ENCODE measurements around the gene NEK7.

Gene NEK7

DNA sequence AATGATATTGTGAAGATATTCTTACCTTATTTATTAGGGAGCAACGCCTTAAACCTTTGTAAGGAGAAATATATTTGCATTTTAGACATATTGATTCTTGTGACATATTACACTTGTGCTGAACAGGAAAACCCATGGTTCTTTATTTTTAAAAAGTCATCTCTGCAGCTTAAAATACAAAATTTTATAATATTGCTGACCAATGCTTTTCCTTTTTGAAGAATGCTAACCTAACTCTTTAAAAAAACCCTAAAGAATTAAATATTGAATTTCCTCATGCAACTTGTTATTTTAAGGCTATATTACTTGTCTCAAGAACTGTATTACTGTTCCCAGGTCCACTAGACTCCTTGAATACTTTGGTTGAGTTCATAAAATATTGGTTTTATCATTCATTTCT is 99.0 kb downstream of the NEK7 start:
- TF ChIP-seq CTBP1 (IDR thresholded peaks at IDR 0.05; ENCODE audit: borderline replicate concordance), result no peak
- TF ChIP-seq SP1 (IDR thresholded peaks at IDR 0.05), result no peak
- no peak for TF ChIP-seq ZNF384 (IDR thresholded peaks at IDR 0.05)
- TF ChIP-seq SUZ12 (IDR thresholded peaks at IDR 0.05), result no peak
- TF ChIP-seq ELF4 (IDR thresholded peaks at IDR 0.05), result no peak
- TF ChIP-seq, protein P1, sequence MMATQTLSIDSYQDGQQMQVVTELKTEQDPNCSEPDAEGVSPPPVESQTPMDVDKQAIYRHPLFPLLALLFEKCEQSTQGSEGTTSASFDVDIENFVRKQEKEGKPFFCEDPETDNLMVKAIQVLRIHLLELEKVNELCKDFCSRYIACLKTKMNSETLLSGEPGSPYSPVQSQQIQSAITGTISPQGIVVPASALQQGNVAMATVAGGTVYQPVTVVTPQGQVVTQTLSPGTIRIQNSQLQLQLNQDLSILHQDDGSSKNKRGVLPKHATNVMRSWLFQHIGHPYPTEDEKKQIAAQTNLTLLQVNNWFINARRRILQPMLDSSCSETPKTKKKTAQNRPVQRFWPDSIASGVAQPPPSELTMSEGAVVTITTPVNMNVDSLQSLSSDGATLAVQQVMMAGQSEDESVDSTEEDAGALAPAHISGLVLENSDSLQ (IDR thresholded peaks at IDR 0.05), result no peak
- TF ChIP-seq BHLHE40 (IDR thresholded peaks at IDR 0.05; ENCODE audit: borderline replicate concordance), result no peak
- TF ChIP-seq NFRKB (IDR thresholded peaks at IDR 0.05), result no peak
- no peak for TF ChIP-seq ARNT (IDR thresholded peaks at IDR 0.05)
- TF ChIP-seq FOXA1 (IDR thresholded peaks at IDR 0.05), result no peak
- TF ChIP-seq FOXM1 (IDR thresholded peaks at IDR 0.05; ENCODE audit: borderline replicate concordance), result no peak
- TF ChIP-seq L3MBTL2 (conservative IDR thresholded peaks at IDR 0.05), result no peak
- TF ChIP-seq FOXK2 (IDR thresholded peaks at IDR 0.05), result no peak
- no peak for TF ChIP-seq LEF1 (IDR thresholded peaks at IDR 0.05; ENCODE audit: borderline replicate concordance)
- TF ChIP-seq TARDBP (IDR thresholded peaks at IDR 0.05), result no peak
- TF ChIP-seq HDGF (IDR thresholded peaks at IDR 0.05; ENCODE audit: borderline replicate concordance), result no peak
- POLR2A ChIA-PET, result no interaction called here
- DNase-seq (ENCODE audit: extremely low spot score), result no peak
- CTCF ChIA-PET, result no interaction called here

DNA sequence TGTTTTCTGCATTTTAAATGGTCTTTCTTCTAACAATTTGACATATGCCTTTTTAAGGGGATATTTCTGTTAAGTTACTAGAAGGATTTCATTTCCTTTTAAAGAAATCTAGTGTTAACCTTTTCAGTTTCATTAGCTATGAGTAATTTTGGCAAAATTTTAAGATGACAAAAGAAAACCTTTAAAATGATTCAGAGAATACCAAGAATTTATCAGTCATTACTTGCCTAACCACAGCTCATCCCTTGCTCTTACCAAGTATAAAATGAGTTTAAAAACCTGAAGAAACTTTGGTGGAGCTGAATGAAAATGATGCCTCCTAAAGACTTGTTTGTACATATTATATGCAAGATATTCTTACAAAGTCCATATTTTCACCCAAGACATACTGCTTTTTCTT is 101.7 kb downstream of the NEK7 start:
- CTCF ChIA-PET, result no interaction called here
- POLR2A ChIA-PET, result no interaction called here
- no peak for DNase-seq (ENCODE audit: extremely low spot score)
- TF ChIP-seq FOXK2 (IDR thresholded peaks at IDR 0.05), result no peak
- TF ChIP-seq SUZ12 (IDR thresholded peaks at IDR 0.05), result no peak
- TF ChIP-seq ELF4 (IDR thresholded peaks at IDR 0.05), result no peak
- TF ChIP-seq SP1 (IDR thresholded peaks at IDR 0.05), result no peak
- TF ChIP-seq HDGF (IDR thresholded peaks at IDR 0.05; ENCODE audit: borderline replicate concordance), result no peak
- no peak for TF ChIP-seq ARNT (IDR thresholded peaks at IDR 0.05)
- no peak for TF ChIP-seq LEF1 (IDR thresholded peaks at IDR 0.05; ENCODE audit: borderline replicate concordance)
- TF ChIP-seq L3MBTL2 (conservative IDR thresholded peaks at IDR 0.05), result no peak
- TF ChIP-seq ZNF384 (IDR thresholded peaks at IDR 0.05), result no peak
- TF ChIP-seq TARDBP (IDR thresholded peaks at IDR 0.05), result no peak
- TF ChIP-seq FOXM1 (IDR thresholded peaks at IDR 0.05; ENCODE audit: borderline replicate concordance), result no peak
- TF ChIP-seq, protein P1 (IDR thresholded peaks at IDR 0.05), result no peak
- no peak for TF ChIP-seq BHLHE40 (IDR thresholded peaks at IDR 0.05; ENCODE audit: borderline replicate concordance)
- TF ChIP-seq CTBP1 (IDR thresholded peaks at IDR 0.05; ENCODE audit: borderline replicate concordance), result no peak
- no peak for TF ChIP-seq FOXA1 (IDR thresholded peaks at IDR 0.05)
- TF ChIP-seq NFRKB (IDR thresholded peaks at IDR 0.05), result no peak

DNA sequence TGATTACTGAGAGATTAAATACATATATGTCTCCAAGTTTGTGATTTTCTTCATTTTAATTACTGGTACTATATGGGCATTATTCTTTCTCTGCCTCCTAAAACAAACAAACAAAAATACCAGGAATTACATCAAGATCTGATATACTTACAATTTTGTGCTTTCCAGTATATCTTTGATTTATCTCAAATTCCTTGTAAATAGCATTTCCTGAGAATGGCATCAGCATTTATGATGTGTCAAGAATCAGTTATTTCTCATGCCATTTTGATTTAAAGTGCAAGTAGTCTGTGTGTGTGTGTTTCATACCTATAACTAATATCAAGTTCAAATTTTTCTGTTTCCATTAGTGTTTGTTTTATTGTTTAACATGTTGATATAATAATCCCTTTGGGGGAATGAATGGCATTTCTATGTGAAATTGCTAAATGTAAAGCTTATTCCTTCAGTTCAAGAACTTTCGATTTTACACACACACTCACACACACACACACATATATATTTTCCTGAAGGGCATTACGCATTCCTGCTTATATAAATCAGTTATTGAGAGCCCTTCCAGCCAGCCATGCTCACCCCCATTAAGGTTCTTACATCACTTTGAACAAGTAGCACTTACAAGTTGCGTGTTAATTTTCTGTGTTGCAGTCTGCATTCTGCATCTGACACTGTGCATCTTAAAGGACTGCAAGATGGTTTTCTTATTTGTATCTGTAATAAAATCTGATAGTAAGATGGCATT is 102.7 kb downstream of the NEK7 start:
- no peak for DNase-seq (ENCODE audit: extremely low spot score)
- CTCF ChIA-PET, result no interaction called here
- TF ChIP-seq HDGF (IDR thresholded peaks at IDR 0.05; ENCODE audit: borderline replicate concordance) (no peak), ARNT (IDR thresholded peaks at IDR 0.05) (no peak), FOXA1 (IDR thresholded peaks at IDR 0.05) (no peak), SUZ12 (IDR thresholded peaks at IDR 0.05) (no peak), SP1 (IDR thresholded peaks at IDR 0.05) (no peak), BHLHE40 (IDR thresholded peaks at IDR 0.05; ENCODE audit: borderline replicate concordance) (no peak), NFRKB (IDR thresholded peaks at IDR 0.05) (no peak), L3MBTL2 (conservative IDR thresholded peaks at IDR 0.05) (no peak), ELF4 (IDR thresholded peaks at IDR 0.05) (no peak), CTBP1 (IDR thresholded peaks at IDR 0.05; ENCODE audit: borderline replicate concordance) (no peak), FOXM1 (IDR thresholded peaks at IDR 0.05; ENCODE audit: borderline replicate concordance) (no peak), FOXK2 (IDR thresholded peaks at IDR 0.05) (no peak)
- POLR2A ChIA-PET, result no interaction called here

DNA sequence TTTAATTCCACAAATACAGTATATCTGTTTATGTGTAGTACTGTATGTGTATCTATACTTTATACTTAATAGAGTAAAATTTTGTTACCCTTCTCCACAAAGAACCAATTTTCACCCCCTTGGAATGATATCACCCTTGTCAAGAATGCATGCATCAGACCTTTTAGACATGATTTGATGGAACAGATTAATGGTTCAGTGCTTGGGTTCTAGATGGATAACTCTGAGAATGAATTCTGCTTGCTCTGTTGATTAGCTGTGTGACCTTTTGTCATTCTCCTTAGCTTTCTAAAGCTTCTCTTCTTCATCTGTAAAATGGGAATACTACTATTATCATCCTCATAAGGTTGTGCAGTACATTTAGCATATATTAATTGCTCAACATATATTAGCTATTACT is 105.1 kb downstream of the NEK7 start:
- CTCF ChIA-PET, result no interaction called here
- POLR2A ChIA-PET, result no interaction called here
- TF ChIP-seq NFRKB (IDR thresholded peaks at IDR 0.05), result no peak
- TF ChIP-seq FOXM1 (IDR thresholded peaks at IDR 0.05; ENCODE audit: borderline replicate concordance), result no peak
- TF ChIP-seq SP1 (IDR thresholded peaks at IDR 0.05), result no peak
- TF ChIP-seq, protein P1 (IDR thresholded peaks at IDR 0.05), result no peak
- no peak for TF ChIP-seq L3MBTL2 (conservative IDR thresholded peaks at IDR 0.05)
- TF ChIP-seq SUZ12 (IDR thresholded peaks at IDR 0.05), result no peak
- no peak for TF ChIP-seq ARNT (IDR thresholded peaks at IDR 0.05)
- no peak for TF ChIP-seq TARDBP (IDR thresholded peaks at IDR 0.05)
- TF ChIP-seq BHLHE40 (IDR thresholded peaks at IDR 0.05; ENCODE audit: borderline replicate concordance), result no peak
- no peak for TF ChIP-seq LEF1 (IDR thresholded peaks at IDR 0.05; ENCODE audit: borderline replicate concordance)
- TF ChIP-seq FOXK2 (IDR thresholded peaks at IDR 0.05), result no peak
- no peak for TF ChIP-seq HDGF (IDR thresholded peaks at IDR 0.05; ENCODE audit: borderline replicate concordance)
- TF ChIP-seq ELF4 (IDR thresholded peaks at IDR 0.05), result no peak
- no peak for TF ChIP-seq ZNF384 (IDR thresholded peaks at IDR 0.05)
- no peak for TF ChIP-seq CTBP1 (IDR thresholded peaks at IDR 0.05; ENCODE audit: borderline replicate concordance)
- no peak for TF ChIP-seq FOXA1 (IDR thresholded peaks at IDR 0.05)
- DNase-seq (ENCODE audit: extremely low spot score), result no peak

DNA sequence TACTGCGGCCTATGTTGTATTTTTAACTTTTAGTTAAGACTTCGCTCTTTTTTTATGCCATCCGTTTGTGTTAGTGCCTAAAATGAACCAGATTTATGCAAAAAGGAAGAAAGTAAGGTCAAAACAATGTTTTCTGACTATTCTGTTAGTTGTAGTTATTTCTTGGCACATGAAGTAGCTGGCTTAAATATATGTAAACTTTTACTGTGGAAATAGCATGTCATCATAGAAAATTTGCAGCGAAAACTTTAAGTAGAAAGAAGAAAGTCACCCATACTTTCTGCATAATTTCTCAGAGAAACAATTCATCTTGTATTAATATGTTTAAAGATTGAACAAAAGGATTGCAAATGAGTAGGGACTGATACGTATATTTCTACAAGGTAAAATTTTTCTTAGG is 106.4 kb downstream of the NEK7 start:
- CTCF ChIA-PET, result no interaction called here
- DNase-seq (ENCODE audit: extremely low spot score), result no peak
- POLR2A ChIA-PET, result no interaction called here
- no peak for TF ChIP-seq L3MBTL2 (conservative IDR thresholded peaks at IDR 0.05)
- TF ChIP-seq NFRKB (IDR thresholded peaks at IDR 0.05), result no peak
- TF ChIP-seq TARDBP (IDR thresholded peaks at IDR 0.05), result no peak
- no peak for TF ChIP-seq LEF1 (IDR thresholded peaks at IDR 0.05; ENCODE audit: borderline replicate concordance)
- TF ChIP-seq ARNT (IDR thresholded peaks at IDR 0.05), result no peak
- no peak for TF ChIP-seq HDGF (IDR thresholded peaks at IDR 0.05; ENCODE audit: borderline replicate concordance)
- TF ChIP-seq FOXM1 (IDR thresholded peaks at IDR 0.05; ENCODE audit: borderline replicate concordance), result no peak
- TF ChIP-seq ZNF384 (IDR thresholded peaks at IDR 0.05), result no peak
- TF ChIP-seq FOXK2 (IDR thresholded peaks at IDR 0.05), result no peak
- no peak for TF ChIP-seq CTBP1 (IDR thresholded peaks at IDR 0.05; ENCODE audit: borderline replicate concordance)
- no peak for TF ChIP-seq SP1 (IDR thresholded peaks at IDR 0.05)
- TF ChIP-seq BHLHE40 (IDR thresholded peaks at IDR 0.05; ENCODE audit: borderline replicate concordance), result no peak
- TF ChIP-seq, protein P1 (IDR thresholded peaks at IDR 0.05), result no peak
- TF ChIP-seq ELF4 (IDR thresholded peaks at IDR 0.05), result no peak
